ENCODE data around the gene KRT16.
"Not testable (repeated sequence)": the region's sequence is repeated elsewhere in the genome, so short reads cannot be mapped to it uniquely, and the experiment has no call there.

Gene KRT16

DNA sequence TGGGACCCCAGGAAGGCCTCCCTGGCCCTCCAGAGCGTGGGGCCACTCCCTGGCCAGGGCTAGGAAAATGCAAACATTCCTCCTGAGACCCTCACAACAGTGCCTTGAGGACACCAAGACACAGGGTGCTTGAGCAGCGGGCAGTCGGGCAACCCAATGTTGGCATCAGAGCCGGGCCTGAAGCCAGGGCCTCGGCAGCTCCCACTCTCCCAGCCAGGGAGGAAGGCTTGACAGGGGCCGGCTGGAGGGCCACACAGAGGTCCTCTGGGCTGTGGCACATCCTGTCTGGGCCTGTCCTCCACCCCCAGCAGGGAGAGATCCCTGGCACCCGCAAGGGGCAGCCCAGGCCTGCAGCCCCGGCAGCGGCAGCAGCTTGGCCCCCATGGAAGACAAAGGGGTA, 24.1 kb upstream of the KRT16 start:
- H3K9me3 Mint-ChIP-seq = no peaks in the 10 kb centered on the region
- no peak overlapping the region for H3K4me3 Mint-ChIP-seq
- H3K27ac Mint-ChIP-seq = peak overlapping the region; percentile 64
- no peaks in the 10 kb centered on the region for H3K27me3 Mint-ChIP-seq
- H3K36me3 Mint-ChIP-seq (ENCODE audit: low read depth) = no peaks in the 10 kb centered on the region
- H3K4me1 Mint-ChIP-seq (ENCODE audit: low read depth) = peaks cover 47% of the 10 kb centered on the region
- intact Hi-C loops (cut with micrococcal nuclease) = no loop called here

DNA sequence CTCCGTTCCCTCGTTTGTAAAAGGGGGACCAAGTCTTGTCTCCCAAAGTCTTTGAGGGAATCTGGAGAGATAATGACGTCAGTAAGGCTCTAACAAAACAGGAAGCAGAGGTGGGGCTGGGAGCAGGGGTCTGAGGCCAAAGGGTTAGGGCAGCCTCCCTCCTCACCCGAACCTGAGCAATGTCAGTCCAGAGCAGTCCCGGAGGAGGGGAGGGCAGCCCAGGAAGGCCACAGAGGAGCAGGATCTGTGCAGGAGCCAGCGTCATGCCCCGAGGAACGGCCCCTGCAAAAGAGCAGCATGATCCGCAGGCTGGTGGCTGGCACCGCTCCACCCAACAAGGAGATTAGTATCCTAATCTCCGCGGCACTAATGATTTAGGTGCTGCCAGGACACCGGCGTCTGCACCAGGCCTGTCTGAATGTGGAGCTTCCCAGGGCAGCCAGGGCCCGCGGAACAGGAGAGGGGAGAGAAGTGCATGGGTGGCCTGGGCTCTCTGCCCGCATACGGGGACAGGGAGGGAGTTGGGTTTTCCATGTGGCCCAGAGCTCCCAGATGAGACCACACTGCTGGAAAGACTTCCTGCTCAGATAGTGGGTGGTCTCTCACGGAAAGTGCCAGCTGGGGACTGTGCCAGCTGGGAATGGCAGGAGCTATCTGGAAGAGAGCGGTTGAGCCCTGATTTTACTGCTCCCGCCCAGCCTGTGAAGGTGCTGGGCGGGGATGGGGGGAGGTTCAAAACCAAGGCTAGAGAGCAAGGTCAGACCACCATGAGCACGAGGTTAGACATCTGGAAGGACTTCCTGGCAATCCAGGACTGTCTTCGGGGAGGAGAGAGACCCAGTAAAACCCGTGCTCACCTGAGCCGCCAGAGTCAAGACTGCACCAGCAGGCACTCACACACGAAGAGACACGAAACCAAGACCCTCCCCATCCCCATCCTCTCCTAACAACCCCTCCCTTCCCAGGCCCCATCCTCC, 22.8 kb upstream of the KRT16 start:
- H3K4me1 Mint-ChIP-seq (ENCODE audit: low read depth) = peaks cover 51% of the 10 kb centered on the region
- no peaks in the 10 kb centered on the region for H3K27me3 Mint-ChIP-seq
- no peaks in the 10 kb centered on the region for H3K9me3 Mint-ChIP-seq
- intact Hi-C loops (cut with micrococcal nuclease) = no loop called here
- no peak overlapping the region for H3K4me3 Mint-ChIP-seq
- no peaks in the 10 kb centered on the region for H3K36me3 Mint-ChIP-seq (ENCODE audit: low read depth)
- peak overlapping the region; percentile 64 for H3K27ac Mint-ChIP-seq

DNA sequence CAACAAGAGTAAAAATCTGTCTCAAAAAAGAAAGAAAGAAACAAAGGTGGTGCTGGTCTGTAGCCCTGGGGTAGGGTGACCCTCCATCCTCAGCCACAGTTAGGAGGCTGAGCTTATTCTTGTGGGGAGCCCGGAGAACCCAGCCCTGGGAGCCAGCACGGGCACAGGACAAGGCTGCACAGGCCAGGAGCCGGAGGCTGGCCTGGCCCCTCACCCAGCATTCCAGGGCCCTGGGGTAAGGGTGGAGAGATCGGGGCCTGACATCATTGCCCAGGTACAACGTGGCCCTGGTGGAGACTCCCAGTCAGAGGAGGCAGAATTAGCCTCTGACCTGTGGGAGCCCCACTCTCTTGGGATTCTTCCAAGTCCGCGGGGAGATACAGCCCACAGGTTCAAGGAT, 22.1 kb upstream of the KRT16 start:
- Mint-ChIP-seq H3K27me3 (no peaks in the 10 kb centered on the region), H3K4me1 (ENCODE audit: low read depth) (peaks cover 46% of the 10 kb centered on the region), H3K4me3 (no peak overlapping the region), H3K9me3 (no peaks in the 10 kb centered on the region), H3K36me3 (ENCODE audit: low read depth) (no peaks in the 10 kb centered on the region), H3K27ac (peak overlapping the region; percentile 64)
- intact Hi-C loops (cut with micrococcal nuclease) = no loop called here

DNA sequence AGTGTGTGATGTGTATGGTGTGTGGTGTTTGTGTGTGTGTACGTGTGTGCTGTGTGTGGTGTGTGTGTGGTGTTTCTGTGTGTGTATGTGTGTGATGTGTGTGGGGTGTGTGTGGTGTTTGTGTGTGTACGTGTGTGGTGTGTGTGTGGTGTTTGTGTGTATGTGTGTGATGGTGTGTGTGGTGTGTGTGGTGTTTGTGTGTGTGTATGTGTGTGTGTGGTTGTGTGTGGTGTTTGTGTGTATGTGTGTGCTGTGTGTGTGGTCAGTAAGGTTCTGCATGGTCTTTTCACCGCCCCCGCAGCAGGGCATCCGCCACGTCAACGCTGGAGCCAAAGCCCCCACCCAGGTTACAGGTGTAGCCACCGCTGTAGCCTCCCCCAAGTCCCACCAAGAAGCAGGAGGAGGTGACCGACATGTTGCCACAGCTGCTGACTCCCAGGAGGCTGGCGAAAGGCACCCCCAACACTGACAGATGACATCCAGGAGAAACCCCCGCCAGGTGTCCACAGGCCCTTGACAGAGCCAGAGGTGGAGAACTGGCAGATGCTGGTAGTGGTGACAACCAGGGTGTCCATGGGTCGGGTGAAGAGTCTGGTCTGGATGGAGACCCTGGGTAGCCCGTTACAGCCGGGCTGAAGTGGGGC, 21.1 kb upstream of the KRT16 start:
- intact Hi-C loops (cut with micrococcal nuclease) = no loop called here
- Mint-ChIP-seq H3K27me3 (no peaks in the 10 kb centered on the region), H3K27ac (no peak overlapping the region), H3K9me3 (no peaks in the 10 kb centered on the region), H3K4me1 (ENCODE audit: low read depth) (peaks cover 42% of the 10 kb centered on the region), H3K4me3 (no peak overlapping the region), H3K36me3 (ENCODE audit: low read depth) (no peaks in the 10 kb centered on the region)

DNA sequence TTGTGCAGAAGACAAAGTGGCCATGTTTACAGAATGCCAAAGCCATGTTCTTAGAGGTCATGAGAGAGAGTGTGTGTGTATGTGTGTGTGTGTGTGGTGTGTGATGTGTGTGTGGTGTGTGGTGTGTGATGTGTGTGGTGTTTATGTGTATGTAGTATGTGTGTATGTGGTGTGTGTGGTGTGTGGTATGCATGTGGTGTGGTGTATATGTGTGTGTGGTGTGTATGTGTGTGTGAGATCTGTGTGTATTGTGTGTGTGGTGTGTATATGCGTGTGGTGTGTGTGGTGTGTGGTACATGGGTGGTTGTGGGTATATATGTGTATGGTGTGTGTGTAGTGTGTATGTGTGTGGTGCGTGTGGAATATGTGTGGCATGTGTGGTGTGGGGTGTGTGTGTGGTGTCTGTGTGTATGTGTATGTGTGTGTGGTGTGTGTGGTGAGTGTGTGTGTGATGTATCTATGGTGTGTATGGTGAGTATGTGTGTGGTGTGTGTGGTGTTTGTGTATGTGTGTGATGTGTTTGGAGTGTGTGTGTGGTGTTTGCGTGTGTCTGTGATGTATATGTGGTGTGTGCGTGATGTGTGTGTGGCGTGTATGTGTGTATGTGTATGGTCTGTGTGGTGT, 20.0 kb upstream of the KRT16 start:
- intact Hi-C loops (cut with micrococcal nuclease) = no loop called here
- no peak overlapping the region for H3K4me3 Mint-ChIP-seq
- no peak overlapping the region for H3K27ac Mint-ChIP-seq
- H3K9me3 Mint-ChIP-seq = no peaks in the 10 kb centered on the region
- H3K27me3 Mint-ChIP-seq = peaks cover 3% of the 10 kb centered on the region
- H3K36me3 Mint-ChIP-seq (ENCODE audit: low read depth) = no peaks in the 10 kb centered on the region
- peaks cover 33% of the 10 kb centered on the region for H3K4me1 Mint-ChIP-seq (ENCODE audit: low read depth)

DNA sequence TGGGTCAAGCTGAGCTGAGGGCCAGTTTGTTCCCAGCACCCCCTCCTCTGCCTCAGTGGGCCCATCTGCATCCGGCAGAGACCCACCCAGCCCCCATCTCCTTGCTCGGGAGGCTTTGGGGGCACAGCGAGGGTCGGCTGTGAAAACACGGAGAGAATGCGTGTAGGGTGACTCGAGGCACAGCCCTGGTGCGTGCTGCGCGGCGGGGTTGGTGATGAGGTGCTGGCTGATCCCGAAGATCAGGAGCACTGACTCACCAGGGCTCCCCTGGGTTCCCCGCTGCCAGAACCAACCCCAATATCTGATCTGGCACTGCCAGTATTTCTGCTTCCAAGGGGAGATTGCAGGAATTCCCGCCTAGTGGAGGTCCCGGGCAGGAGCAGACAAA, 19.3 kb upstream of the KRT16 start:
- H3K9me3 Mint-ChIP-seq = no peaks in the 10 kb centered on the region
- intact Hi-C loops (cut with micrococcal nuclease) = no loop called here
- peaks cover 7% of the 10 kb centered on the region for H3K27me3 Mint-ChIP-seq
- no peak overlapping the region for H3K27ac Mint-ChIP-seq
- H3K36me3 Mint-ChIP-seq (ENCODE audit: low read depth) = no peaks in the 10 kb centered on the region
- H3K4me1 Mint-ChIP-seq (ENCODE audit: low read depth) = peaks cover 35% of the 10 kb centered on the region
- H3K4me3 Mint-ChIP-seq = no peak overlapping the region

DNA sequence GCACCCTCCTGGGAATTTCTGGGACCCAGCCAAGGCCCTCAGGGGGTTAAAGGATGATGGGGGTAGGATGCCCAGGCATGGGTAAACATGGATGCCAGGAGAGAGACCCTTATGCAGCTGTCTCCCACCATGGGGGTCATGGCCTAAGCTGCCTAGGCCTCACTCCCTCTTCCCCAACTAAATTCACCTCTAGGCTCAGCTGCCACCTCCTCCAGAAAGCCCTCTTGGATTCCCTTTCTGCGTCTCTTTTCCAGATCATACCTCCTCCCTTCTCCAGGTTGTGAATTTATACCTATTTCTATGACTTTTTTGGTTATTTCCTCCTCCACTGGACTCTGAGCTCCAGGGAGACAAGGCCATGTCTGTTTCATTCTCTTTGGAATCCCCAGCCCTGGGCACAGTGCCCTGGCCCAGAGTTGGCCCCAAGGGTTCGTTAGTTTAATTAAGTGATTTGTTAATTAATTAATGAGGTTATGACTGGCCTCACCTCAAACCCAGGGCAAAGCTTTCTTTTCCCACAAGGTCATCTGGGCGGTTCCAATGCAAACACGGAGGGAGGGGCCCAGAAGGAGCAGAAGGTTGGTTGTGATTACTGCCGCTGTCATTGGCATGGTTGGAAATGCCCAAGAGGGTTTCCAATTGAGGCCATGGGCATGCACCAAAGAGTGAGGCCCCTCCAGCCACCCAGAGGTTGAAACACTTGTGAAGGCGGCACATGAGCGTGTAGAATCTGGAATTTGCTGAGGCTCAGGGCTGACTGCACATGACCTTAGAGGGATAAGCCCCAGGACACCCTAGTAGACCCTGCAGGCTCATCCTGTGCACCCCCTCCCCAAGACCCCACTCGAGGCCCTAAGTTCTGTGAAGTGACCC, 18.7 kb upstream of the KRT16 start:
- no peak overlapping the region for H3K4me3 Mint-ChIP-seq
- intact Hi-C loops (cut with micrococcal nuclease) = no loop called here
- H3K4me1 Mint-ChIP-seq (ENCODE audit: low read depth) = peaks cover 37% of the 10 kb centered on the region
- H3K27ac Mint-ChIP-seq = peak overlapping the region; percentile 58
- no peaks in the 10 kb centered on the region for H3K36me3 Mint-ChIP-seq (ENCODE audit: low read depth)
- H3K27me3 Mint-ChIP-seq = peaks cover 7% of the 10 kb centered on the region
- no peaks in the 10 kb centered on the region for H3K9me3 Mint-ChIP-seq

DNA sequence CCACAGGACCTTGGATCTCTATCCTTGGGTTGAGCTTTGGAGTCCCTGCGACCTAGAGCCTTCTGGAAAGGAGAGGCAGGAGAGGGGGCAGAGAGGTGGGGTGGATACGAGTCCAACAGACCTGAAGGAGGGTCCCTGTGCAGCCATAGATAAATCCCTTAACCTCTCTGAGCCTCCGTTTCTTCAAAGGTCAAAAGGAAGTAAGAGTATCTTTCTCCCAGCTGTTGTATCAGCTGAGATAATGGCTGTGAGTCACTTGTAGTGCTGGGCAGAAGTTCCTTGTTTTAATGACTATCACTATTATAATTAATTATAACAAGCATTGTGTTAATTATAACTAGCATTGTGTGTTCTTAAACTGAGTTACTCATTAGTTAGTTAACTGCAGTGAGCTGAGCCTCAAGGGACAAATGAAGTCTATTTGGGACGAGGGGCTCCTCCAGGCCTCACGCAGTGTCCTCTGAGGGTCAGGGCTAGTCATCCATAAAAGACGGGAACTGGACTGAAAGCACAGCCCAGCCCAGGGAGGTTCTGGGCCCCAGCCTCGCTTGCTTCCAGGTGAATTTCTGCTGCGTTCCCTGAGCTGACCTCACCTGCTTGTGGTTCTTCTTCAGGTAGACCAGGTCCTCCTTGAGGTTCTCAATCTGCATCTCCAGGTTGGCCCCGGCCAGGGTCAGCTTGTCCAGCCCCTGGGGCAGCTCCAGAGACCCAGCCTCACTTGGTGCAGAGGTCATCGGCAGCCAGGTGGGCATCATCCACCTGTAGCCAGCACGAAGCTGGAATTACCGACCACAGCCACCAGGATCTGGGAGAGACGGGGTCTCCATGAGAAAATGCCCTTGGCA, 17.5 kb upstream of the KRT16 start:
- Mint-ChIP-seq H3K27me3 (peaks cover 17% of the 10 kb centered on the region), H3K36me3 (ENCODE audit: low read depth) (no peaks in the 10 kb centered on the region), H3K4me3 (no peak overlapping the region), H3K4me1 (ENCODE audit: low read depth) (peaks cover 37% of the 10 kb centered on the region), H3K9me3 (no peaks in the 10 kb centered on the region), H3K27ac (no peak overlapping the region)
- intact Hi-C loops (cut with micrococcal nuclease) = no loop called here

DNA sequence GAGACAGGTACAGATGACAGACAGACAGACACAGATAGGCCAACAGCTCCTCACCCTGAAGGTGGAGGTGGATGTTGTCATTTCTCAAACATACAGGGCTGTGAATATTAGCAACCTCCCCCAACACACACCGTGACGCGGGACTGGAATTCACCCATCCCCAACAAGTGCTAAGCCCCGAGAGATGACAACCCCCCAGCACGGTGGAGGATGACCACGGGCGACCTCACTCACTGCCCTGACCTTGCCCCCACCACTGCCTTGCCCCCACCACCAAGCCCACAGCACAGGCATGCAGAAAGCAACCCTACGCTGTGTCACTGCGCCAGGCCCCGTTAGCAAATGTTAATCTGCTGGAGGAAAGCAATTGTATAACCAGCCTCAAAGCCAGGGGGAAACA, 16.7 kb upstream of the KRT16 start:
- H3K27me3 Mint-ChIP-seq = peaks cover 23% of the 10 kb centered on the region
- H3K27ac Mint-ChIP-seq = no peak overlapping the region
- no peaks in the 10 kb centered on the region for H3K9me3 Mint-ChIP-seq
- H3K4me1 Mint-ChIP-seq (ENCODE audit: low read depth) = peaks cover 38% of the 10 kb centered on the region
- H3K4me3 Mint-ChIP-seq = no peak overlapping the region
- intact Hi-C loops (cut with micrococcal nuclease) = no loop called here
- H3K36me3 Mint-ChIP-seq (ENCODE audit: low read depth) = no peaks in the 10 kb centered on the region

DNA sequence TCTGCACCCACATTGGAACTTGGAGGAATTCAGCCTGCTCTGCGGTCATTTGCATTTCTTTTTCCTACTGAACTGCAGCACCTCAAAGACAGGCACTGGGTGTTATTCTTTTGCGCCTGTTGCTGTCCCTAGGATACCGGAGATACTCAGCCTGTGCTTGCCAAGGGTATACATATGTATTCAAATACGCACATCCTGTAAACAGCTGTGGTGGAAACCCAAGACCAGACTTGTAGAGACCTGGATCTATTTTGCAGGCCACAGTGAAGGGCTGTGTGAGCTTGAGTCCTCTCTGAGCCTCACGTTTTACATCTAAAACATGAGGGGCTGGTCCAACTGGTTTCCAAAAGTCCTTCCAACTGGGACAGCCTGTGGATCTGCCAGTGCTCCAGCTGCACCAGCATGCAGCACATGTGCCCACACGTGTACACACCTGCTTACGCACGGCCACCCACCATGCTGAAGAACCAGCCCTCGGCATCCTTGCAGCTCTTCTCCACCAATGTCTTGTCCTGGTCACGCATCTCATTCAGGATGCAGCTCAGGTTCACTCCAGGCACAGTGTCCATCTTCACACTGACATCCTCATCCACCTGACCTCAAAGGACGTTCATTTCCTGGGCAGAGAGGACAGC, 16.2 kb upstream of the KRT16 start:
- H3K27me3 Mint-ChIP-seq = peaks cover 27% of the 10 kb centered on the region
- H3K4me1 Mint-ChIP-seq (ENCODE audit: low read depth) = peaks cover 43% of the 10 kb centered on the region
- H3K4me3 Mint-ChIP-seq; intact Hi-C loops (cut with micrococcal nuclease); H3K36me3 Mint-ChIP-seq (ENCODE audit: low read depth); H3K9me3 Mint-ChIP-seq; H3K27ac Mint-ChIP-seq: not testable (repeated sequence)

DNA sequence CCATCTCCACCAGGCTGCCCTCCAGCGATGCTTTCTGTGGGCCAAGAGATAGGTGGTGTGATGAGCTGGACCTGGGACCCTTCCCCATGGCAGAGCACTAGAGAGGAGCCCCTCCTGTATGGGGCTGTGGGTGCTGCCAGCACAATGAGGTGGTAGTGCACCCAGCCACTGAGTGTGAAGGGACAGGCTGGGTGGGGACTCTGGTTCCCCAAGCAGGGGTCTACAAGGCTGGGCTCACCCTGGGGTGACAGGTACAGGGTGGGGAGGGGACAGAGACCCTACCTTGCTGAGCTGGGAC, 15.5 kb upstream of the KRT16 start:
- not testable (repeated sequence) for H3K36me3 Mint-ChIP-seq (ENCODE audit: low read depth)

DNA sequence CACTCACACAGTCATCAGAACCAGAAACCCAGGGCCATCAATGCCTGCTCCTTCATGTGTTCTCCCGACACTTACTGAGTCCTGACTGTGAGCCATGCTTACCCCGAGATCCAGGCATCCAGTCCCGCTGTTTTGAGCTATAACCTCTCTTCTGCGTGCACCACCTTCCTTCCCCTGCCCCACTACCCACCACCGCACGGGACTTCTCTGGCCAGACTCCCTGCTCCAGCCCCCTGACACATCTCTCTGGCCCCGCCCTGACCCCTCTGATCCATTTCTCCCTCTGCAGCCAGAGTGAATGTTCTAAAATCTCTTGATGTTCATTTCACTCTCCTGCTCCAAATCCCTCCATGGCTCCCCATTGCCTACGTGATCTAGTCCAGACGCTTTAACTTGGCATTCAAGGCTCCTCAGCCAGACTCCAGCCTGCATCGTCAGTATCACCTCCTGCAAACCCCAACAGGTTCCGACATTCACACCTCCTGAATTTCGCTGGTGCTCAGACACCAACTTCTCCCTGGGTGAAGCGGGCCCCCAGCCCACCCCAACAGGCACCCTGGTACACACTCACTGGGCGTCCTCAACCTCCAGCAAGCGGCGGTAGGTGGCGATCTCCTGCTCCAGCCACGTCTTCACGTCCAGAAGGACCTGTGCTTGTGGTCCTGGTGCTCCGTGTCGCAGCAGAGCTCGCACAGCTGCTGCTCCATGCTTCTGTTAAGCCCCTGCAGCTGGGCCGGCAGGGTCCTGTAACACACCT, 14.9 kb upstream of the KRT16 start:
- peaks cover 32% of the 10 kb centered on the region for H3K27me3 Mint-ChIP-seq
- H3K4me3 Mint-ChIP-seq = no peak overlapping the region
- intact Hi-C loops (cut with micrococcal nuclease) = no loop called here
- H3K4me1 Mint-ChIP-seq (ENCODE audit: low read depth) = peaks cover 55% of the 10 kb centered on the region
- no peaks in the 10 kb centered on the region for H3K9me3 Mint-ChIP-seq
- H3K27ac Mint-ChIP-seq = peak overlapping the region; percentile 6
- no peaks in the 10 kb centered on the region for H3K36me3 Mint-ChIP-seq (ENCODE audit: low read depth)

More for the DNA sequence above, 15.5 kb upstream of the KRT16 start:
- Mint-ChIP-seq H3K27me3 (peaks cover 30% of the 10 kb centered on the region), H3K4me1 (ENCODE audit: low read depth) (peaks cover 50% of the 10 kb centered on the region)
- H3K9me3 Mint-ChIP-seq; H3K27ac Mint-ChIP-seq; intact Hi-C loops (cut with micrococcal nuclease); H3K4me3 Mint-ChIP-seq: not testable (repeated sequence)

Data from dendritic cell treated with granulocyte-macrophage colony-stimulating factor and Interleukin-4, amounts not matched to agents 40 ng/mL and 50 ng/mL, for 4 days (primary cell).